Kidney glomerular epithelial cell (primary cell): ENCODE measurements around the gene DNMT3L.
"Not testable (repeated sequence)": the region's sequence is repeated elsewhere in the genome, so short reads cannot be mapped to it uniquely, and the experiment has no call there.

Experiments used
- DNase-seq: peaks from one replicate; lab custom pipeline; 2025; lab: John Stamatoyannopoulos, UW

The DNMT3L gene

DNA sequence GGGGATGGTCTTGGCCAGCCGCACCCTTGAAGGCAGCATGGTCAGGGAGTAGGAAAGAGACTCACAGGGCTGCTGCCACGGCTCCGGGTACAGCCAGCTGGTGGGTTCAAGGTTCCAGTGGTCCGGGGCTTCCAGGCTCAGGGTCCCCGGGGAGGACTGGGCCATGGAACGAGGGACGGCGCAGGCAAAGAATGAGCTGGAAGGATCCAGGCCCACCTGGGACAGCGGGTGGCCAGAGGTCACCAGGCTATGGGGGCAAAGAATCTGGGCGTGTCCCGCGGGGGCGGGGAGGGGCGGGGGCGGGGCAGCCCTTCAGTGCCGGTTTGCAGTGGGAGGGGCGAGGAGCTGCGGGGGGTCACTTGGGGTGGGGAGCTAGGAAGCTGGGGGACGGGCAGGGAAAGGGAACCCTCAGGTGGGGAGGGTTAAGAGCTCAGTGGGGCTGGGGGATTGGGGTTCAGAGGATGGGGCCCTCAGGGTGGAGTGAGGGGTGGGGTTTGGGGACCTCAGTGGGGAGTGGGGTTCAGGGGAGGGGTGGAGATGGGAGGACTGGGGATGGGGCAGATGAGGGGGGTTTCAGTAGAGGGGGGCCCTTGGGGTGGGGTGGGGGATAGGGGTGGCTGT is at the start of gene DNMT3L:
DNMT3L (minus strand) TSS at position 223 of the 621 bp plus-strand sequence. CDS start 638 bp downstream, outside the sequence.
- DNase-seq: no peak

DNA sequence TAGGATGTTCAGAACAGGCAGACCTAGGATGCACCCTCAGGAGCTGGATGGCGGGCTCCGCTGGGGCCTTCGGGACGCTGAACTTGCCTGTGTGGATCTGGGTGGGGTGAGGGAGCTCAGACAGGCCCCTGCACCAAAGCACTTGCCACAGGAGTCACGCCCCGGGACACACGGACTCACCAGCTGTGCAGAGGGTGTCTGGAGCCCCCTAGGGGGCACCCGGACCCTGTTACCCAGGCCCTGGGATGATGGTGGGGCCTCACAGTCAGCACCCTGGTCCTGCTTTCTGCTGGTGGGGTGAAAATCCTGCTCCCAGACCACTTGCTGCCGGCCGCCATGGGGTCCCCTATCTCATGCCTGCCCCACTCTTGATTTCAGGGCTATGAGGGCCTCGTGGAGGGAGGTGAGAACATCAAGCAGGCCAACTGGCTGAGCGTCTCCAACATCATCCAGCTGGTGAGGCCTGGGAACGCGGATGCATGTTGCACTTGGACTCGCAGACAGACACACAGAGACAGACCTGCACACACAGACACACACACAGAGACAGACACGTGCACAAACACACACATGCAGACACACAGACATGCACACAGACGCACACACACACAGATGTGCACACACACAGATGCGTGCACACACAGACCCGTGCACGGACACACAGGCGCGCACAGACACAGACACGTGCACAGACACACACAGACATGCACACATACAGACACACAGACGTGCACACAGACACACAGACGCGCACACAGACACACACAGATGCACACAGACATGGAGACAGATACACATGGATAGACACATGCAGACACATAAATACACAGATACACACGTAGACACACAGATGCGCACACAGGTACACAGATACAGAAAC is 49.2 kb upstream of the DNMT3L start:
- DNase-seq: no peak

DNA sequence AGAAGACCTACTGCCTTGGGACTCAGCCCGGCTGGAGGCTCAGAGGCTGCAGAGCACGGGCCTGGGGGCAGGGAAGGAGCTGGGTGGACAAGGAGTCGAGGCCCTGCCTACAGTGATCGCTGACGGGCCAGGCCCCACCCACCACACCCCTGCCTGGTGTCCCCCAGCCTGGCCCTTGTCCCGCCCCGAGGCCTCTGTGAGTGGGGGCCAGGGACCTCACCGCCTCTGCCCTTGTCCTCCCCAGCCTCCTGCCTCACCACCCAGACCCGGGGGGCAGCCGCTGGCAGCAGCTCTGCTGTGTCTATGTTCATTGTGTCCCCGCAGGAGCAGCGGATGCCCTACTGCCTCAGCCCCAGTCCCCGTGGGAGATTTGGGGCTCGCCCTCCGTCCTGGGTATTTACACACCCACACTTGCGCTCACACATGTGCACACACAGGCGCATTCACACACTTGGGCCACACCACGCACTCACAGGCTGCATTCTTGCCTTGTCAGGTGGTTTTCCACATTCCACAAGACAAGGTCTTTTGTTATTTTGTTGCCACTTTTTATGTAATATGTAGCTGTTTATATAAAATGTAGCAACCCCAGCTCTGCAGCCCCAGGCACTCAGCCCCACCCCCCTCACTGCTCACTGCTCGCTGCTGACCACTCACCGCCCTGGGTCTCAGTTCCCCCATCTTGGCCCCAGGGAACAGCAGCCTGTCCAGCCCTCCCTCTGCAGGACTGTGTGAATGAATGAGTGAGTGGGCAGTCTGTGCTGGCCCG is 45.4 kb upstream of the DNMT3L start:
- DNase-seq: no peak

DNA sequence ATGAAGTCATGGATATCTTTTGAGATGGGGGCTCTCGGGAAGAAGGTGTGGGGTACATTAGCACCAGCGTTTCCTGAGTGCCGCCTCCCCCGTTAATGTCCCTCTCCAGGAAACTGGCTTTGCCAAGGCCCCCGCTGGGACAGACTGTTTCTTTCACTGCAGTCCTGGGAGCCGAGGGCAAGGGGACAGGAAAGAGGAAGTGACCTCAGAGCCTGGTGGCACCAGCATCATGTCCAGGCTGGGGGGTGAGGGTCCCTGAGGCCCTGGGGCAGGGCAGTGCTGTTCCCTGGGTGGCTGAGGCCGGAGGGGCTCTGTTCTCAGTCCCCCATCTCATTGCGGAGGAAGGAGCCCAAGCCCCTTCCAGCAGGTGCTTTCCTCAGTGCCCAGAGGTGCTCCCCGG is 44.0 kb upstream of the DNMT3L start:
- DNase-seq: no peak

DNA sequence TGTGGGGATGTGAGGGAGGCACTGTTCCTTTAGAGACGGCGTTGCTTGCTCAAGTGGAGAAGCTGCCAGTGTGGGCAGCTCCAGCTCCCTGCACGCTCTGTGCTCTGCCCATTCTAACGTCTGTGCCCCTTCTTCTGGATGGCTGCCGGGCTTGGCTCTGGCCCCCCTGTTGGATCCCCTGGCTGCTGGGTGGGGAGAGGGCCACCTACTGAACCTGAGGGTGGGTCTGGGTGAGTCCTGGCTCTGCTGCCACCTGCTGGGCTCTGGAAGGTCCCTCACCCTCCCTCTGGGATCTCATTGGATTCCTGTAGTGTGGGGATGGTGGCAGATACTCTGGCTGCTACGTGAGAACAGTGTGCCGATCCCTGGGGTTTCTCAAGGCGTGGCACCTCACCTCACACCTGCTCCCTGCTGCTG is 43.2 kb upstream of the DNMT3L start:
- peak; percentile 18 for DNase-seq

DNA sequence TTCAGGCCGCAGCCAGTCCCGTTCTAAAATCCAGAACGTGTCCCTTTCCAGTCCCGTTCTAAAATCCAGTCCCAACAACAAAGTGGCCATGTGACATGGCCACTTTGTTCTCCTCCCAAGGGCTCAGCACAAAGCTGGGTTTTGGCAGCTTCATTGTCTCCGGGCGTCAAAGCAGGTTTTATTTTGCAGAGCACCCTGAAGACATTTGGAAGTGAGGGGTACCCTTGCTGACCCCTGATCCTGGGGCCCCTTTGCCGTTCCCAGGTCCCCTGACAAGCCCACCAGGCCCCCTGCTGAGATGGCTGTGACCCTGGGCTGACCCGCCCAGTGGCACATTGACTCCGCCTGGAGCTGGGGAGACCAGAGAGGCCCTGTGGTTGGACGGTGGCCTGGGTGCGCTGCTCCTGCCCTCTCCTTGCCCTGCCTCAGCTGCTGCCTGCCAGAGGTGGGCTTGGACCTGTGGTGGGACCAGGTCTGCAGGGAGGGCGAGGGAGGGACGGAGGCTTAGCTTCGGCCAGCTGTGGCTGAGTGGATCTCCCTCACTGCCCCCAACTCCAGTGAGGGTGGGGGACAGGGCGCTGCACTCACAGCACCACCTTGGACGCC is 42.4 kb upstream of the DNMT3L start:
- DNase-seq: no peak

DNA sequence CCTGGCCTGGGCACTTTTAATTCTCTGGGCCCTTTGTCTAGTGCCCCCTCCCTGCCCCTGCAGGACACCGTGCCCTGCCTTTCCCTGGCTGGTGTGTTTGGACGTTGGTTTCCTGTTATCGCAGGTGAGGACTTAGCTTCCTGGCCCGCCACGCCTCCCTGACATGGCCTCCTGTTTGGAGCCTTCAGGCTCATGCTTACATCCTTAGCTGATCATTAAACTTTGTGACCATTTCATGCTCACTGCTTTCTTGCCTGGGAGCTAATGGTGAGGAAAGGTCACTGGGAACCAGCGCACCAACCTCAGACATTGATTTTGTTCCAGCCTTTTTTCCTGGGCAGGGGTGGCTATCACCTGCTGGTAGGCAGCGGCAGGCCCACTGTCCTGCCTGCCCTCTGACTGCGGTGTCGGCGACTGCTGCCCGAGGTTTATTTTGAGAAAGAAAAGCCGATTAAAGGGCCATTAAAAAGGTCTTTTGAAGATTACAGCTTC is 41.8 kb upstream of the DNMT3L start:
- DNase-seq: no peak

DNA sequence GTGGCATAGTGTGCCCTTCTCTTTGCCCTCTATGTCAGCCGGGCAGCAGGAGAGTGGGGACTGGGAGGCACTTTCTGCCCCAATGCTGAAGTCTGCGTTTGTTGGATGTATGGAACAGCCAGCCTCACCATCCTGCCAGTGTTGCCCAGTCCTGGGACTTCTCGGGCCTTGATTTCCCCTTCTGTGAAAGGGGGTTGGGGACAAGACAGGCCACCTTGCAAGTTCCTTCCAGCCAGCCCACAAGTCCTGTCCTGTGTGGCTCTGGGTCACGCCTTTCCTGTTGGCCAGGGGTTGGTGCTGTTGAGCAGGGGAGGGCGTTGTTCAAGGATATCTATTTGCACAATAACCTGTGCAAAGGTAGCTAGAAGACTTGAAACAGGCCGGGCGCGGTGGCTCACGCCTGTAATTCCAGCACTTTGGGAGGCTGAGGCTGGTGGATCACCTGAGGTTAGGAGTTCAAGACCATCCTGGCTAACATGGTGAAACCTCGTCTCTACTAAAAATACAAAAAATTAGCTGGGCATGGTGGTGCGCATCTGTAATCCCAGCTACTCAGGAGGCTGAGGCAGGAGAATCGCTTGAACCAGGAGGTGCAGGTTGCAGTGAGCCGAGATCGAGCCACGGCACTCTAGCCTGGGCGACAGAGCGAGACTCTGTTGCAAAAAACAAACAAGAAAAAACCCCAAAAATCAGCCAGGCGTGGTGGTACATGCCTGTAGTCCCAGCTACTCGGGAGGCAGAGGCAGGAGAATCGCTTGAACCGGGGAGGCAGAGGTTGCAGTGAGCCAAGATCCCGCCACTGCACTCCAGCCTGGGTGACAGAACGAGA is 41.1 kb upstream of the DNMT3L start:
- DNase-seq: not testable (repeated sequence)

DNA sequence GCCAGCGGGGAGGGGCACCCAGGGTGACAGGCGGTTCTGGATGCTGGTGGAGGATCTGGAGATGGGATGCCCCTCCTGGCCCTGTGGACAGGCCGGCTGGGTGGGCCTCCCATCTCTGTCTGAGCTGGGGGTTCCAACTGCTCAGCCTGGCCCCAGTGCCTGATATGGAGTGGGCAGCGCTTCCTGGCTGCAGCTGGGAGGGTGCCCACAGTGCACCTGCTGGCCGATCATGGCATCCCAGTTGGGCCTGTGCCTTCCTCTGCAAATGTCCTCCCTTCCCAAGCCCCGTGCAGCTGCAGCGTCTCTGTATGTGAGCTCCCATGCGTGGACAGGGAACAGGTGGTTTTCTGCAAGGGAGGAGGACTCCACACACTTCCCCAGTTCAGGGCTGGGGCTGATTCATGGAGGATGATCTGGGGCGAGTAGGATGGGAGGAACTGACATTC is 40.3 kb upstream of the DNMT3L start:
- DNase-seq: no peak

DNA sequence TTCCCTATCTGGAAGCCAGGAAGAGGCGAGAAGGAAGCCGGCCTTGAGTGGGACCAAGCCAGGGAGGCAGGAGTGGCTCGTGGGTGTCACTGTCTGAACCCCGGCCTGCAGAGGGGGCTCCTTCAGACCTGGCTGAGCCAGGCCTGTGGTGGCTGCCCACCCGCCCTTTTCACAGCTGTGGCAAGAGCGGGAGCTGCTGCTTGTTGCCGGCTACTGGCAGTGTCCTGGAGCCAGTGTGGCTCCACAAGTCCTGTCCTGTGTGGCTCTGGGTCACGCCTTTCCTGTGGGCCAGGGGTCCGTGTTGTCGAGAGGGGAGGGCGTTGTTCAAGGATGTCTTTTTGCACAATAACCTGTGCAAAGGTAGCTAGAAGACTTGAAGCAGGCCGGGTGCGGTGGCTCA is 39.4 kb upstream of the DNMT3L start:
- no peak for DNase-seq

DNA sequence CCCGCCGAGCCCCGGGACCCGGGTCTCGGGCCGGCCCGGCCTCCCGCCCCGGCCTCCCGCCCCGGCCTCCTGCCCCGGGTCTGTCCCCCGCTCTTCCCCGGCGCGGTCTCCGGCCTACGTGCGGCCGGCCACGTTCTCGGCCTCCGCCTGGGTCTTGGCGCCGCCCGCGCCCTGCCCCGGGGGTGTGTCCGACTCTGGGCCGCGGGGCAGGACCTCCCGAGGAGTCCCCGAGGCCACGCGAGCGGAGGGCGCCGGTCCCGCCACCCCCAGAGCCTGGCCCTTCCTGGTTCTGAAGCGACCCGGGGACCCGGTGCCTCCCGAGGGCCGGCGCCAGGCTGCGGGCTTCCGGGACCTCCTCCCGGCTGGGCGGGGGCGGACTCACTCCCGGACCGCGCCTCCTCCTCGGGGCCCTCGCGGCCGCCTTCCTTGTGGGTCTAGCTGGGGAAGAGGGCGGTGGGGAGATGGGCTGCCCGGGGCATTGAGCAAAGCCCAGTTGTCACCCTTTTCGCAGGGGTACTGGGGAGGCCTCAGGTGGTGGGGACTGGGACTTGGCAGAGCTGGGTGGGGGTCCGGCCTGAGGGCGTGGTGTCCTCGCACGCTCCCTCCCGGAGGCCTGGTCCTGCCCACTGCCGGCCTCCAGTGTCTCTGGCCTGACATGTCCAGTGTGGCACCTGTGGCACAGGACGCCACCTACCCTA is 38.7 kb upstream of the DNMT3L start:
- DNase-seq: no peak

DNA sequence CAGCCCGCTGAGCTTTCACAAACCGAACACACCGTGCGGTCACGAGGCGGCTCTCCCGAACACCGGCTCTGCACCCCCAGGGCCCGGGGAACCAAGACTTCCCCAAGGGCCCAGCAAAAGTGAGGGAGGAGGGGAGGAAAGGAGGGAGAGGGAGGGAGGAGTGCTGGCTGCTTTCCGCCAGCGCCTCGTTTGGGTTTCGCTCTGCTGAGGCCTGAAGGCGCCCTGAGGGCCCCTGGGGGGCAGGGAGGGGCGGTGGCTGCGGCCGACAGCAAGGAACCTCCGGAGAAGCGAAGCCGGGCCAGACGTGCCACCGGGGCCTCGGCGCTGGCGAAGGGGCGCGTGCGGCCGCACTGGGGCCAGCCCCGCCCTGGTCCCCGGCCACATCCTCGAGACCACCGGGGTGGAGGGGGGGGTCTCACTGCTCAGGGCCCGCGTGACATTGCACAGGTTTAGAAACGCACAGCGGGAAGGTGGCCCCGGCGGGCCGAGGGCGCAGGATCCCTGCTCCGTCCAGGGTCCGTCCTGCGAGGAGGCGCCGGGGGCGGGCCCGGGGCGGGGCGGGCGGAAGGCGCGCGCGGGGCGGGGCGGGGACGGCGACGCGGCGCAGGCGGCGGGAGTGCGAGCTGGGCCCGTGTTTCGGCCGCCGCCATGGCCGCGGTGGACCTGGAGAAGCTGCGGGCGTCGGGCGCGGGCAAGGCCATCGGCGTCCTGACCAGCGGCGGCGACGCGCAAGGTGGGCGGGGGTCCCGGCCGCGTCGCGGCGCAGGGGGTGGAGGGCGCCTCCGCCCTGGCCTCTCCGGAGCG is 38.0 kb upstream of the DNMT3L start, which contains the start of gene PFKL:
PFKL (plus strand) TSS at position 596 of the 804 bp plus-strand sequence; CDS start at position 649, 53 bp downstream.
- DNase-seq: no peak

DNA sequence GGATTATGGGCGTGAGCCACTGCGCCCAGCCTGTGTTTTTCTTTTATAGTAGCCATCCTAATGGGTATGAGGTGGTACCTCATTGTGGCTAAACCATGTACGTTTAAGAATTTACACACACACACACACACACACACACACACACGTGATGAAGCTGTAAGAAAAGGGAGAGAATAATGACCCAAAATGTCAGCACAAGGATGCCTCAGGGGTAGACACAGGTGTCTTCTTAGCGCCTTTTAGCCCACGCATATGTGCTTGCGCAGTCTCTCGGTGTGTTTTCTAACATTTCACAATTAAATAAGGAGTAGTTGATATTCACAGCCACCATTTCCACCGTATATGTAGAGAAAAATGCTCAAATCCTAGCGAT is 37.4 kb upstream of the DNMT3L start:
- DNase-seq: no peak

DNA sequence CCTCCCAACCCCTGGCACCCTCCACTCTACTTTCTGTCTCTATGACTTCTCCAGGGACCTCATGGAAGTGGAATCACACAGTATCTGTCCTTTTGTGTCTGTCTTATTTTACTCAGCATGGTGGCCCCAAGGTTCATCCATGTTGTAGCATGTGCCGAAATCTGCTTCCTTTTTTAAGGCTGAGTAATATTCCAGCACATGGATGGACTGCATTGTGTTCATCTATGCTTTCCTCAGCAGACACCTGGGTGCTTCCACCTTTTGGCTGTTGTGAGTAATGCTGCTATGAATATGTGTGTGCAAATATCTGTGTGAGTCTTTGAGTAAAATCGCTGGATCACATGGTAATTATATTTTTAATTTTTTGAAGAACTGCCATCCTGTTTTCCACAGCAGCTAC is 36.6 kb upstream of the DNMT3L start:
- no peak for DNase-seq

DNA sequence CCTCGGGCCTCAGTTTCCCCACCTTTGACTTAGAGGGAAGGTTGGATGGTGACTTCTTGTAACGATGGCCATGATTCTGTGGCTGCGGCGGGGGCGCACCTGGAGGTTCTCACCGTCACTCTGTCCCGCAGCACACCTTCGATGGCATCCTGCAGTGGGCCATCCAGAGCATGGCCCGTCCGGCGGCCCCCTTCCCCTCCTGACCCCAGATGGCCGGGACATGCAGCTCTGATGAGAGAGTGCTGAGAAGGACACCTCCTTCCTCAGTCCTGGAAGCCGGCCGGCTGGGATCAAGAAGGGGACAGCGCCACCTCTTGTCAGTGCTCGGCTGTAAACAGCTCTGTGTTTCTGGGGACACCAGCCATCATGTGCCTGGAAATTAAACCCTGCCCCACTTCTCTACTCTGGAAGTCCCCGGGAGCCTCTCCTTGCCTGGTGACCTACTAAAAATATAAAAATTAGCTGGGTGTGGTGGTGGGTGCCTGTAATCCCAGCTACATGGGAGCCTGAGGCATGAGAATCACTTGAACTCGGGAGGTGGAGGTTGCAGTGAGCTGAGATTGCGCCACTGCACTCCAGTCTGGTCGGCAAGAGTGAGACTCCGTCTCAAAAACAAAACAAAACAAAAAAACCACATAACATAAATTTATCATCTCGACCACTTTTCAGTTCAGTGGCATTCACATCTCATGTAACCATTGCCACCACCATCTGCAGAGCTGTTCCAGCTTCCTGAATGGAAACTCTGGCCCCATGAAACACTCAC is 36.0 kb upstream of the DNMT3L start:
- DNase-seq: peak; percentile 56

DNA sequence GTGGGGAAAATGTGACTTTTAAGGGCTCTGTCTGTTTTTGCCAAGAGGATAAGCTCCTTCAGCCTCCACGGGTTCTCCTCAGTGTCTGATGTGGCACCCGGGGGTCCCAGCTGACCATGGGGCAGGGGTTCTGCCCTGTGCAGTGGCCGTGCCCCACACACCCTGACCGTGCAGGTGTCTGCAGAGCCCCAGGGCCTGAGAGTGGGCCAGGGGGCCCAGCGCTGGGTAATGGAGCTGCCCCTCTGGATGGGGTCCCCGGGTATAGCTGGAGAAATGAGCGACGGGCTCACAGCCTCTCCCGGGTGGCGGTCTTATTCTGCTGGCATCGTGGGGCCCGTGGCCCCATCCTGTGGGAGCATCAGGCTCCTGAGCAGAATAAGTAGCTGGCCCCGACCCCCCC is 35.2 kb upstream of the DNMT3L start:
- DNase-seq: no peak

DNA sequence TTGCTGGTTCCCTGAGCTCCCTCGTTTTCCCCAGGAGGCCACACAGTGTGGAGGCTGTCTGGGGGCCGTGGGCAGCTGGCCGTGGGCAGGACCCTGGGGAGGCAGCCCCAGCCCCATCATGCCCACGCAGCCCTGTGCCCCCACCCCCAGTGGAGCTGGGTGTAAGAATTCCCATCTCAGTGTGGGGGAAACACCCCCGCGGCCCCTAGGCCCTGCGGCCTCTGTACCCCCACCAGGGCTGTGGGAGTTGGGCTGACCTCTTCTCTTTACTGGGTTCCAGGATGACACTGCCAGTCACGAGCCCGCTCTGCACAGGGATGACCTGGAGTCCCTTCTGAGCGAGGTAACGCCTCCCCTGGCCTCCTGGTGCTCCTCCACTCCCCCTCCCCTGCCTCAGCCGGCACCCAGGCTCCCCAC is 34.4 kb upstream of the DNMT3L start:
- DNase-seq: no peak

DNA sequence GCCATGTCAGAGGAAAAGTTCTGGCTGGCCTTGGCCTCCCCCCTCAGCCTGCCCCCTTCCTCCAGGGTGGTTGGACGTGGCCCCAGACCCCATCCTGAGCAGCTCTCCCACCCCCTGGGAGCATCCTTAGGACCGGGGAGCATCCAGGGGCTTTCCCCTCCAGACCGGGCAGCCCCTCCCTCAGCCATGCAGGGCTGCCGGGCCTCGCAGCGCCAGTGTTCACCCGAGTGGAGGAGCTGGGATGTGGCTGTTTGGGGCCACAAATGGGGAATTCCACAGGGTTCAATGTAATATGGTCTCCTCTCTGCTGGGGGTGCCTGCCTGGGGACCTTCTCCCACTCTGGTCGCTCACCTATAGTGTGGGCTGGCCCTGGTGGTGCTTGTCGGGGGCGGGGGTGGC is 33.9 kb upstream of the DNMT3L start:
- DNase-seq: no peak

DNA sequence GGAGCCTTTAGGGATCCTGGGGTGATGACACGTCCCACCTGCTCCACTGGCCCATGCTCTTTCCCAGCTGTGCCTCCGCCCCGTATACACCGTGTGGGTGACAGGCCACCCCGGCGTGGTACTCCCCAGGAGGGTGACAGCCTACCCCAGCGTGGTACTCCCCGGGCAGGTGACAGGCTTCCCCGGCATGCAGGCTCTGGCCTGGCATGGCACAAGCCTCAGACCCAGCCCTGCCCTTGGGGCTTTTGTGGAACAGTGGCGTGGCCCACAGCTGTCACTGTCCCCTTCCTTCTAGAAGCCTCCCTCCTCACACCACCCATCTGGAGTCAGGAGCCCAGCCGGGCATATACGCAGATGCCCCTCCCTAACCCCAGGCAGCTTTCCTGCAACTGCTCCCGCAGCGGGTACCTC is 33.5 kb upstream of the DNMT3L start:
- DNase-seq: no peak
